NB4 (cell line): ENCODE results near the gene ACVR1.

Source experiments
- DNase-seq: peaks from one replicate; pipeline ENCODE4 v3.0.0; 2010; ENCODE audit warnings: low read depth
- H3K4me3 ChIP-seq: one replicate; pipeline ENCODE4 v1.5.1; 2011; ENCODE audit warnings: mild to moderate bottlenecking, low read depth, low read length, moderate library complexity
- MYC ChIP-seq: IDR thresholded peaks from 2 replicates; pipeline ENCODE4 v1.6.1; 2011; ENCODE audit warnings: low read depth, low read length
- POLR2A ChIP-seq: IDR thresholded peaks from 2 replicates; pipeline ENCODE4 v1.6.1; 2011; ENCODE audit warnings: mild to moderate bottlenecking; ENCODE audit not compliant: insufficient read length; ENCODE audit errors: extremely low read depth
- TF ChIP-seq, protein P1 (sequence below): IDR thresholded peaks from 2 replicates; pipeline ENCODE4 v1.6.1; 2011; ENCODE audit warnings: low read depth, low read length
- TF ChIP-seq, protein P2 (sequence below): IDR thresholded peaks from one replicate; pipeline ENCODE4 v1.5.1; 2012; ENCODE audit warnings: low read depth, low read length

Gene ACVR1

DNA sequence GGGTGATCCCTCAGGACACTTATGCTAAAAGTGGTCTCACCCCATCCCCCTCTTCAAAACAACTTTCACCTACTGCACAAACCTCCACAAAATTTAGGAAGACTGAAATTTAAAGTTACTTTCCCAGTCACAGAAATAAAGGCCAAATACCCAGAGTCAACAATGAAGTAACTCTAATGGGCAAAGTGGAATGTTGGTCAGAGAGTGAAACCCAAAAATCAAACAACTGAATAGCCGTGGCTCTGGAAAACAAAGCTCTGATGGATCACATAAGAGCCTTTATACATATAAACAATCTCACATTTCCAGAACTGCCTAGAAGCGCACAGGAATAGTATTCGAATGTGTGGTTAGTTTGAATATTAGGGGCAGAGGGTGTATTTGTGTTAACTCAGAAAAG, 4.7 kb downstream of the ACVR1 start:
- no peak overlapping the region for H3K4me3 ChIP-seq
- no peak for DNase-seq
- TF ChIP-seq MYC (no peak), POLR2A (no peak)
- TF ChIP-seq, protein P1, sequence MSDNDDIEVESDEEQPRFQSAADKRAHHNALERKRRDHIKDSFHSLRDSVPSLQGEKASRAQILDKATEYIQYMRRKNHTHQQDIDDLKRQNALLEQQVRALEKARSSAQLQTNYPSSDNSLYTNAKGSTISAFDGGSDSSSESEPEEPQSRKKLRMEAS, result no peak
- TF ChIP-seq, protein P2, sequence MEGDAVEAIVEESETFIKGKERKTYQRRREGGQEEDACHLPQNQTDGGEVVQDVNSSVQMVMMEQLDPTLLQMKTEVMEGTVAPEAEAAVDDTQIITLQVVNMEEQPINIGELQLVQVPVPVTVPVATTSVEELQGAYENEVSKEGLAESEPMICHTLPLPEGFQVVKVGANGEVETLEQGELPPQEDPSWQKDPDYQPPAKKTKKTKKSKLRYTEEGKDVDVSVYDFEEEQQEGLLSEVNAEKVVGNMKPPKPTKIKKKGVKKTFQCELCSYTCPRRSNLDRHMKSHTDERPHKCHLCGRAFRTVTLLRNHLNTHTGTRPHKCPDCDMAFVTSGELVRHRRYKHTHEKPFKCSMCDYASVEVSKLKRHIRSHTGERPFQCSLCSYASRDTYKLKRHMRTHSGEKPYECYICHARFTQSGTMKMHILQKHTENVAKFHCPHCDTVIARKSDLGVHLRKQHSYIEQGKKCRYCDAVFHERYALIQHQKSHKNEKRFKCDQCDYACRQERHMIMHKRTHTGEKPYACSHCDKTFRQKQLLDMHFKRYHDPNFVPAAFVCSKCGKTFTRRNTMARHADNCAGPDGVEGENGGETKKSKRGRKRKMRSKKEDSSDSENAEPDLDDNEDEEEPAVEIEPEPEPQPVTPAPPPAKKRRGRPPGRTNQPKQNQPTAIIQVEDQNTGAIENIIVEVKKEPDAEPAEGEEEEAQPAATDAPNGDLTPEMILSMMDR, result no peak

DNA sequence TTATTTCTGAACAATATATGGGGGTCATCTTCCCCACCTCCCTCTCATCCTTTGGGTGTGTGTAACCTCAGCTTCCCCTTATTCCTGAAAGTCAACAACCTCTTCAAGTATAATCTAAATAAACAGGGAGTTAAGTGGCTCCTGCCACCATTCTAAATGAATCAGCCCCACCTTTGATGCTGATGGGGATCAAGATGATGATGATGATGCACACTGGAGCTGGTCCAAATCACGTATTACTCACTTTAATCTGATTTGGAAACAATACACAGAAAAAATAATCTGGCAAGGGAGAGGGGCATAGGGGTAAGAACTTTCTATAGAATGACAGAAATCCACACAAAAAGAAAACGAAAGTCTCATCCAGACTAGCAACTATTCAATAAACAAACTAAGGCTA, 7.1 kb downstream of the ACVR1 start:
- TF ChIP-seq MYC (no peak), POLR2A (no peak)
- TF ChIP-seq, protein P1, result no peak
- TF ChIP-seq, protein P2, result no peak
- DNase-seq, result no peak
- H3K4me3 ChIP-seq, result no peak overlapping the region

DNA sequence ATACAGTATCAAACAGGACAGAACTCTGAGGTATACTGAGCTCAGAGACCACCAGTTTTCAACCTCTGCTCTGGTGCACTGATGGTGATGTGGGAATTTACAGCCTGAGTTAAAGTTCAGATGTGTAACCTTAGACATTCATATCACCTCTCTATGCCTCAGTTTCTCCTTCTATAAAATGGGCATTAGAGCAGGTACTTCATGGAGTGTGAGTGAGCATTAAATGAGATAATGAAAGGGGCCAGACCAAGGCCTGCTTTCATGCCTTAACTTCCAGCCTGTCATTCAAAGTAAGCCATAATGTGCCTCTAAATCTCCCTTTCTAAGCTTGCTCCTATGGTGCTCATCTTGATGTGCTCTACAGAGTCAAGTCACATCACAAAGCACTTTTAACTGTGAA, 8.4 kb downstream of the ACVR1 start:
- no peak for DNase-seq
- TF ChIP-seq, protein P2, result no peak
- TF ChIP-seq, protein P1, result no peak
- TF ChIP-seq MYC (no peak), POLR2A (no peak)

DNA sequence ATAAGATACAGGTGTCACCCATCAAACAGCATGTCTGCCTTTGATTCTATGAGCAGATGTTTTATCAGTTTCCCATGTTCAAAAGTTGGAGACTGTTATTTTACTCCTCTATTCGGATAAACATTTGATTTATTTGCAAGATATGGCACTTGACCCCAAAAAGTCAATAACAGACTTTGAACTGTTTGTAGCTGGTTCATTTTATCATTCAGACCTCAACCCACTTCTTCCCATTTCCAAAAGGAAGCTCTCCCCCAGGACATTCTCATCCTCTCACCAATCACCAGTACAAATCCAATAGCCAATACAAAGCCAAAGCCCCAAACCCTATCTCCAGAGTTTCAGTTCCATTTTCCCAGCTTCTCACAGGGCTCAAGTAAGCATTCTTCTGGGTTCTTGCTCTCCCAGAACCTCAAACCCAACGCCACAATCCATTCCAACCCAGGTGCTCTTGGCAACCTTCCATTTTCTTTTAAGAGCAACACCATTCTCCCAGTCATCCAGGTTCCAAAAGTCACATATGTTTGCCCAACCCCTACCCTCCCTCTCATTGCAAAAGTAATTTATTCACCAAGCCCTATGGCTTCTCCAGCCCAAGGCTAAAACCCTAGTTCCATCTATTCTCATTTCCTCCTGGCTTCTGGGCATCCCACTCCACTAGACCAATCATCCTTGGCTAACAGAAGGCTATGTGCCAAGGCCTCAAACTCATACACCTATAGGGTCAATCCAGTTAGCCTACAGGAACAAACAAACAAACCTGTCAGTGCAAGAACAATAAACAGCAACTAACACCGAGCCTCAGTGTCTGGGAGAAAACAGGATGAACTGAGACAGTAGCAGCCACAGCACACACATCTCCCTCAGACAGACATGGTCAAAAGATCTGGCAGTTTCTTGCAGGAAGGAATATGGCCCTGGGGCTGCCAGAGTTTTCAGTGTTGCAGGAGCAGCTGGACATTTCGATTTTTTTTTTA, 9.2 kb downstream of the ACVR1 start:
- TF ChIP-seq MYC (no peak), POLR2A (no peak)
- TF ChIP-seq, protein P2, result no peak
- TF ChIP-seq, protein P1, result no peak
- H3K4me3 ChIP-seq, result no peak overlapping the region
- no peak for DNase-seq

More for the DNA sequence above, 8.4 kb downstream of the ACVR1 start:
- no peak overlapping the region for H3K4me3 ChIP-seq

DNA sequence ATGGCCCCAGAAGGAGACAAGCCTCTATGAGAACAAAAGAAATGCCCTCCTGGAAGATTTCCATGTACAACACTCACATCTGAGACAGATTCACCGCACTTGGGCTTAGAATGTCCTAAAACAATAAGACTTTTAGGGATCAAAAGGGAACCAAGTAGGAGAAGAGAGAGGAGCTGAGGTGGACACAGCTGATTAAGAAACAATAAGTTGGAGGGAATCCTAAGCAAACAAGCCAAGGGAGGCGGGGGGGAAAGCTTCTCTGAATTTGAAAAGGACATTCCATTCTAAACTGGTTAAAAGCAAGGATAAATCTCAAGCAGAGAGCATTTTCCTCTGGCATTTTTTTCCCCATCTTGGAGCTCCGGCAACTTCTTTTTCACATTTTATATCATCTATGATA, 9.9 kb downstream of the ACVR1 start:
- DNase-seq, result no peak
- no peak overlapping the region for H3K4me3 ChIP-seq
- TF ChIP-seq MYC, result no peak
- TF ChIP-seq, protein P2, result no peak
- TF ChIP-seq, protein P1, result no peak
